Type B pancreatic cell (in vitro differentiated cells): ENCODE results near the gene GAB2. TPM values are rescaled to one million over a fixed set of nuclear protein-coding genes. Genes with fewer than 3 reads are reported as not detected.
A peak's percentile ranks its signal among the peaks of the same experiment; 100 is the strongest.
"Not testable (repeated sequence)": the region's sequence is repeated elsewhere in the genome, so short reads cannot be mapped to it uniquely, and the experiment has no call there.

ENCODE experiments used
- DNase-seq: peaks from one replicate; pipeline ENCODE4 v3.0.0; 2021; ENCODE audit warnings: mixed read lengths; ENCODE audit not compliant: unreplicated experiment; ENCODE audit errors: extremely low spot score
- H3K27ac Mint-ChIP-seq: 2 replicates; pipeline ENCODE4 v1.8.0; 2021; ENCODE audit warnings: mild to moderate bottlenecking, mixed read lengths
- H3K27me3 Mint-ChIP-seq: 2 replicates; pipeline ENCODE4 v1.8.0; 2021; ENCODE audit warnings: mixed read lengths
- H3K36me3 Mint-ChIP-seq: 2 replicates; pipeline ENCODE4 v1.8.0; 2021; ENCODE audit warnings: mixed read lengths
- H3K4me1 Mint-ChIP-seq: one replicate; pipeline ENCODE4 v1.8.0; 2021; ENCODE audit warnings: mixed read lengths; ENCODE audit not compliant: unreplicated experiment
- H3K4me3 Mint-ChIP-seq: 2 replicates; pipeline ENCODE4 v1.8.0; 2021; ENCODE audit warnings: mild to moderate bottlenecking, mixed read lengths
- H3K9me3 Mint-ChIP-seq: 2 replicates; pipeline ENCODE4 v1.8.0; 2021; ENCODE audit warnings: mixed read lengths
- total RNA-seq: library from RNA; stranded (reverse); gene quantifications from 2 replicates; pipeline ENCODE4 v1.2.1, GENCODE V29; 2021; ENCODE audit warnings: low replicate concordance
- TF ChIP-seq, protein P1 (sequence below): fragments of 200-600 bp; sonication (generic); conservative IDR thresholded peaks from 2 replicates; pipeline ENCODE4 v1.5.0; 2021; ENCODE audit warnings: antibody characterized with exemption, mild to moderate bottlenecking

The GAB2 gene
- total RNA-seq, 1 donor from 2014 or later = 23.3 TPM

GRCh38 chr11:78295991-78296930 is 121.4 kb downstream of the GAB2 start:
- Mint-ChIP-seq H3K4me3 (no peak overlapping the region), H3K9me3 (peaks cover 9% of the 10 kb centered on the region), H3K27me3 (no peaks in the 10 kb centered on the region), H3K27ac (peak overlapping the region; percentile 13), H3K36me3 (peaks cover 5% of the 10 kb centered on the region), H3K4me1 (peaks cover 36% of the 10 kb centered on the region)
- no peak for DNase-seq
- TF ChIP-seq, protein P1, sequence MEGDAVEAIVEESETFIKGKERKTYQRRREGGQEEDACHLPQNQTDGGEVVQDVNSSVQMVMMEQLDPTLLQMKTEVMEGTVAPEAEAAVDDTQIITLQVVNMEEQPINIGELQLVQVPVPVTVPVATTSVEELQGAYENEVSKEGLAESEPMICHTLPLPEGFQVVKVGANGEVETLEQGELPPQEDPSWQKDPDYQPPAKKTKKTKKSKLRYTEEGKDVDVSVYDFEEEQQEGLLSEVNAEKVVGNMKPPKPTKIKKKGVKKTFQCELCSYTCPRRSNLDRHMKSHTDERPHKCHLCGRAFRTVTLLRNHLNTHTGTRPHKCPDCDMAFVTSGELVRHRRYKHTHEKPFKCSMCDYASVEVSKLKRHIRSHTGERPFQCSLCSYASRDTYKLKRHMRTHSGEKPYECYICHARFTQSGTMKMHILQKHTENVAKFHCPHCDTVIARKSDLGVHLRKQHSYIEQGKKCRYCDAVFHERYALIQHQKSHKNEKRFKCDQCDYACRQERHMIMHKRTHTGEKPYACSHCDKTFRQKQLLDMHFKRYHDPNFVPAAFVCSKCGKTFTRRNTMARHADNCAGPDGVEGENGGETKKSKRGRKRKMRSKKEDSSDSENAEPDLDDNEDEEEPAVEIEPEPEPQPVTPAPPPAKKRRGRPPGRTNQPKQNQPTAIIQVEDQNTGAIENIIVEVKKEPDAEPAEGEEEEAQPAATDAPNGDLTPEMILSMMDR = no peak

DNA sequence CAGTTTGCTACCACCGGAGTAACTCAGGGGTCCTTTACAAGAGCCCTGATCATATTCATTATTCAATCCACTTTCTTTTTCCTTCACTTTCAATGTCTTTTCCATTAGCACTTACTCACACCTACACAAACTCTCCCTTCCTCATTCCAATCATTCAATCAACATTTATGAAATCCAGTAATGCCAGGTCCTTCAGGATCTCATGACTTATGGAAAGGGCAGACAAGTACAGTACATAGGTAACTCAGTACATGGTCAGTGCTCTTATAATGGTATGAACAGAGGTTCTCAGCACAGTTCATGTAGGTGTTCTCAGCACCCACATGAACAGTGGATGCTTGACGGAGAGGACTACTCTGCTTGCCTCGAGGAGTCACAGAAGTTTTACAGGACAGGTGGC is 122.3 kb downstream of the GAB2 start:
- no peak for DNase-seq
- Mint-ChIP-seq H3K36me3 (peaks cover 5% of the 10 kb centered on the region), H3K9me3 (peaks cover 9% of the 10 kb centered on the region), H3K4me3 (no peak overlapping the region), H3K27ac (no peak overlapping the region), H3K4me1 (peaks cover 36% of the 10 kb centered on the region), H3K27me3 (no peaks in the 10 kb centered on the region)
- TF ChIP-seq, protein P1 = no peak

GRCh38 chr11:78294100-78294499 is 123.5 kb downstream of the GAB2 start:
- not testable (repeated sequence) for DNase-seq, H3K27me3 Mint-ChIP-seq, H3K4me3 Mint-ChIP-seq, H3K27ac Mint-ChIP-seq, H3K36me3 Mint-ChIP-seq
- Mint-ChIP-seq H3K4me1 (peaks cover 25% of the 10 kb centered on the region), H3K9me3 (peaks cover 15% of the 10 kb centered on the region)

GRCh38 chr11:78293536-78293935 is 124.1 kb downstream of the GAB2 start:
- TF ChIP-seq, protein P1 = no peak
- Mint-ChIP-seq H3K4me3 (no peak overlapping the region), H3K9me3 (peaks cover 15% of the 10 kb centered on the region), H3K27me3 (no peaks in the 10 kb centered on the region), H3K36me3 (peaks cover 8% of the 10 kb centered on the region), H3K27ac (no peak overlapping the region), H3K4me1 (peaks cover 19% of the 10 kb centered on the region)
- no peak for DNase-seq

DNA sequence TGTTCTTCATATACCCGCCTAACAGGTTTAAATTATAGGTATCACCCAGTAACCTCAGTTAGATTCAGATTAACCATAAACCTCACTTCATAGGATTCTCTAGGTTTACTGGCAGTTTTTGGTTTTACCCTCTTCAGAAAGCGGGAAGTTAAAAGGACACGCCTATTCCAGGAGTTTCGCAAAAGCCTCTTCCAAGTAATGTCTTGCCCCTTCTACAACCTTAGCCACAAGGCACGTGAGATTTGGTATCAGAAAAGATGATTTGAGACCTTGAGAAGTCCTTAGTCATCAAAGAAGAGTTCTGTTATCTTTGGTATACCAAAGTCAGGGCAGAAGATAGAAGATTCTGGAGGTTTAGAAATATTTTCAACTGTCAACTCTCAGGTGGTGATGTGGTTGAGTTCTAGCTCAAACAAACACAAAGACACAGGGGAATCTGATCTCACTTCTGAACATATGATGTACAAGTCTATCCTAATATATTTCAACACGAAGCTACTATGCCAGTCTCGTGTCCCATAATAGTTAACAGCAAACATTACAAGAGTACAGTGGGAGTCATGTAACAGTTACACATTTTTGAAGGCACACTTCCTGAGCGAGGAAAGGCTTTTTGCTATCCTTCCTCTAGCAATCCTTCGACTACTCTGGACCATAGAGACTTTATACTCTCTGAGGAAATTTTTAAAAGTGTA is 125.4 kb downstream of the GAB2 start:
- H3K36me3 Mint-ChIP-seq = peaks cover 9% of the 10 kb centered on the region
- TF ChIP-seq, protein P1 = no peak
- no peak for DNase-seq
- no peak overlapping the region for H3K4me3 Mint-ChIP-seq
- no peaks in the 10 kb centered on the region for H3K27me3 Mint-ChIP-seq
- H3K4me1 Mint-ChIP-seq = peaks cover 11% of the 10 kb centered on the region
- H3K27ac Mint-ChIP-seq = no peak overlapping the region
- H3K9me3 Mint-ChIP-seq = peaks cover 15% of the 10 kb centered on the region
